GM18526 (cell line): ENCODE results near the gene ASCC2.

ENCODE experiments used
- POLR2A ChIP-seq: IDR thresholded peaks from 3 replicates; pipeline ENCODE4 v1.6.1; 2011; ENCODE audit not compliant: insufficient read length; ENCODE audit errors: extremely low read depth

Gene ASCC2

DNA sequence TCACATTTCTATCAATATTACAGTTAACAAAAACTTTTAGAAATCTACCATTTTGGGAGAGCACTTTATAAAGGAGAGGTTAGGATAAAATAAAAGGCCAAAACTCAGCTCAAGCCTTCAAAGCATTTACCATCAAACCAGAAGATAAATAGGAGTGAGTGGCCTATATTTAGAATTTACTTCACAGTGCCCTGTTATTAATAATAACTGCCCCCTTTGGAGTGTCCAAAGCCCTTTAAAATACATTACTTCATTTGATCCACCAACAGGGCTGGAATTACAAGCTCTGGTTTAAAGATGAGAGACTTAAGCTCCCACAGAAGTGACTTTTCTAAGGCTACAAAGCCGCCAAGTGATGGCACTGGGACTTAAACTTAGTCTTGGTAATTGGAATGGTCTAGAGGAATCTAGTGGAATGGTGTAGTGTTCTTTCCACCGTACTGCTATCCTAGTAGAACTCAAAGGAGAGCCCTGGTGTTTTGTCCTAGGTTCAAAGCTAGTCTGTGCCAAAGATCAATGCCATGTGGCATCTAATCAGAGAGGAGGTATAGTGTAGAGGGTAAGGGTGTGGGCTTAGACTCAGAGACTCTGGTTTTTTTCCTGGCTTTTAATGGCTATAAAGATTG, 23.7 kb upstream of the ASCC2 start:
- TF ChIP-seq POLR2A, result no peak

DNA sequence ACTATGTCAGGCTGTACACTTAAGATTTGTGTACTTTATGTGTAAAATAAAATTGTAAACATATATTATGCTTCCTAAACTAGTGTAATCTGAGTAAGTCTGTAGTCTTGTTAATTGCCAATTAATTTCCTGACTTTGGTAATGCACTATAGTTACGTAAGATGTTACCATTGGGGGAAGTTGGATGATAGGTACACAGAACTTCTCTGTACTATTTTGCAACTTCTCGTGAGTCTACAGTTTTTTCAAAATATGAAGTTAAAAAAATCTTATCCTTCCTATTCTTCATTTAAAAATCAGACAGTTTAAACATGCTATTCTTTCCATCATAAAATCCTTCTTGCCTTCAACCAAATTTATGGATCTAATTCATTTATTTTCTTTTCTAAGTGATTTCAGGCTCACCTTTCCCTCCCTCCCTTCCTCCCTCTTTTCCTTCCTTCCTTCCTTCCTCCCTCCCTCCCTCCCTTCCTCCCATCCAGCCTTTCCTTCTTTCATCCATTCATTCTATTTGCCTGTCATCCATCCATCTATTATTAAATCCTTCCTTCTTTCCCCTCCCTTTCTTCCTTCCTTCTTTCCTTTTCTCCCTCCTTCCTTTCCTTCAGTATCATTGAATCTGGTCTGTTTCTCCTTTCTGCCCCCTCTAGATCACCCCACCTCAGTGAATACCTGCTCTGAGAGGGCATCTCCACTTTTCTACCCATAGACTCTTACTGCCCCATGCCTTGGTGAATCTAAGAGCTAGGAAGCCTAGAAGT, 22.1 kb upstream of the ASCC2 start:
- no peak for TF ChIP-seq POLR2A

- no peak for TF ChIP-seq POLR2A
Measured at GRCh38 chr22:29856496-29856895, 18.4 kb upstream of the ASCC2 start.

DNA sequence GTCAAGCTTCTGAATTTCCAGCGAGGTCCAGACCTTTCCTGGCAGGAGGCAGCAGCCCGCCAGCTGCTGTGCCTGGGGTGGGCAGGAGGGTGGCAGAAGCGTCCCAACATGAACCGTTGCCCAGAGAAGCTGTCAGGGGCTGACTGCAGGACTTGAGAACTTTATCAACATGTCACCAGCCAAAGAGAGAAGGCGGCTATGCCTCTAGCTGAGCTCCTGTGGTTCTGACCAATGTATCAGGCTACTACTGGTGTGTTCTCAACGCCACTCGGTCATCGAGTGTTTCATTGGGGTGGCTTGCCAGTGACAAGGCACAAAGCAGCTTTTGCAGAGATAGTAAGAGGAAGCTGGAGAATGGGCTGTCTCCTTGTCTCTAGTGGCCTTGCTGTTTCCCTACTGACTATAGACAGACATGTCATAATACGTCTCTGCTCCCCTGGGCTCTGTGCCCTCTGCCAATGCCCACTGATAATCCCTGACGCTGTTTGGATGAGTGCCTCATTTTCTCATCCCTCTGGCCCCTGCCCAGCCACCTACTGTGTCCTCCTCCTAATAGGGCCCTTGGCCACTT, 17.6 kb upstream of the ASCC2 start:
- TF ChIP-seq POLR2A, result no peak

GRCh38 chr22:29854432-29854831, 16.4 kb upstream of the ASCC2 start:
- no peak for TF ChIP-seq POLR2A

GRCh38 chr22:29848111-29848510, 10.0 kb upstream of the ASCC2 start:
- TF ChIP-seq POLR2A, result no peak

DNA sequence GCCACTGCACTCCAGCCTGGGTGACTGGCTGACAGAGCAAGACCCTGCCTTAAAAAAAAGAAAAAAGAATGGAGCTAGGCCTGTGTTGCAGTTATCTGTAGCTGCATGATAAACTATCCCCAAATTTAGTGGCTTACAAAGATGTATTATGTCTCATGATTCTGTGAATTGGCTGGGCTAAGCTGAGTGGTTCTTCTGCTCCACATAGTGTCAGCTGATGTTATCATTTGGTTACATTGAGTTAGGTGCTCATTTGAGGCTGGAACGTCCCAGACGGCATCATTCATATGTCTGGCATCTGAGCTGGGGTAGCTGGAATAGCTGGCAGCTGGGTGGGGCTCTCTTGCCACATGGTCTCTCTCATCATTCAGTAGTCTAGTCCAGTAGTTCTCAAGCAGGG, 8.2 kb upstream of the ASCC2 start:
- no peak for TF ChIP-seq POLR2A

- no peak for TF ChIP-seq POLR2A
Measured at GRCh38 chr22:29842740-29843139, 4.7 kb upstream of the ASCC2 start.

DNA sequence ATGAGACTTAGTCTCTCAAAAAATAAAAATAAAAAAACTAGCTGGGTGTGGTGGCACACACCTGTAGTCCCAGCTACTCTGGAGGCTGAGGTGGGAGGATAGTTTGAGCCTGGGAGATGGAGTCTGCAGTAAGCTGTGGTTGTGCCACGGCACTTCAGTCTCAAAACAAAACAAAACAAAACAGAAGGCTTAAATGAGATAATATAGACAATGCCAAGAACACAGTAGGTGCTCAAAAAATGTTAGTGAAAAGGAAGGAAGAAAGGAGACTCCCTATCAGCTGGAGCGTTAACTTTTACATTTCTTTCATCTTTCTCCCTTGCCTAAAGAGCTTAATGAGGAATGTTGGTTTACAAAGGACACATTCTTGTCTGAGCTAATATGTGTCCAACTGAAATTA, 4.1 kb upstream of the ASCC2 start:
- no peak for TF ChIP-seq POLR2A

- TF ChIP-seq POLR2A, result no peak
Measured at GRCh38 chr22:29840498-29840897, 2.4 kb upstream of the ASCC2 start.

DNA sequence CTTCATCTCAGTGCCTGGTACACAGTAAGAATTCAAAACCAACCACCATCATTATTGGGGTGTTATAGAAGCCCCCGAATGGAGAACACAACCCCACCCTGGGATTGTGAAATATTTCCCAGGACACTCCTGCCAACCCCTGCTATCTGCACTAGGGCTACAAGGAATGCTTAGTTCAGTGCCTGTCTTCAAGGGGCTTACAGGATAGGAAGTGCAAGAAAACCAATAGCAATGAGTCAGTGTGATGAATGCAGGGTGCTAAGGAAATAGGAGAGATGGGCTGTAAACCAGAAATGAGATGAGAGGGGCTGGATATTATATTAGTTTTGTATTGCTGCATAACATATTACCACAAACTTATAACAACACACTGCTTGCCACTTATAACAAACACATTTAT, 965 bp upstream of the ASCC2 start:
- no peak for TF ChIP-seq POLR2A

- TF ChIP-seq POLR2A, result no peak
Measured at GRCh38 chr22:29838599-29838956, 504 bp upstream of the ASCC2 start.

GRCh38 chr22:29834046-29834445, 4.0 kb downstream of the ASCC2 start:
- no peak for TF ChIP-seq POLR2A

DNA sequence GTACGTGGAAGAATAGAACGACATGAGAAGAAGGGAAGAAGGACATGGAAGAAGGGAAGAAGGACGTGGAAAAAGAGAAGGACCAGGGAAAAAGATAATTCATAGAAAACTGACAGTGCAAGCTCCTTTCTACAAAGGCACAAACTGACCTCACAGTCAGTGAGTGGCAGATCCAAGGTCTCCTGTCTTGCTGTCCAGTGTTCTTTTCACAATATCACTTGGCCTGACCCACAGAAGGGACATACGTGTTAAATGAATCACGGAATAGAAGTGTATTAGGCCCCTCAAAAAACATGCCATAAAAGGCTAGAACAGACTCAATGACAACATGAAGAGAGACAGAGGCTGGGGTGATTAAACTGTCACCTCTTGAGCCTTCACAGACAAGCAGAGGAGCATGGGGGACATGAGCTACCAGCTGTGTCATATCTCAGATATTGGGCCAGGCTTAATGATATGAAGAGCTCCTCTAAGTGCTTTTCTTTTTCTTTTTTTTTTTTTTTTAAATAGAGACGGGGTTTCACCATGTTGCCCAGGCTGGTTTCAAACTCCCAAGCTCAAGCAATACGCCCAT, 4.6 kb downstream of the ASCC2 start:
- no peak for TF ChIP-seq POLR2A

DNA sequence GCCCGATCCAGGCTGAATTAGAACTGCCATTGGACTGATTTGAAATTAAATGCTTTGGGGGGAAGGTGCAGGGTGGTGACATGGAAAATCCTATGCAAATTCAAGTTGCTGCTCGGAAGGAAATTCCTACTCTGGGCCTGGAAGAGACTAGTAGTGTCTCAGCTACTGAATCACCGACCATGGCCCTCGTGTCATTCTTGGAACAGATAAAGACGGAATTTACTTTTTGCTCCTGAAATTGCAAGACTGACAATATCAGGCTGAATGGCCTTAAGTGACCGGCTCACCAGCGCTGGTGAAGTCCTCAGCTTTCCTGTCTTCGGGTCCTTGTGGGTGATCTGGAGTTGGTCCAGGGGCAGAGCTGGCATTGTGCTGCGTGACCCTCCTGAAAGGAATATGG, 6.1 kb downstream of the ASCC2 start:
- no peak for TF ChIP-seq POLR2A

DNA sequence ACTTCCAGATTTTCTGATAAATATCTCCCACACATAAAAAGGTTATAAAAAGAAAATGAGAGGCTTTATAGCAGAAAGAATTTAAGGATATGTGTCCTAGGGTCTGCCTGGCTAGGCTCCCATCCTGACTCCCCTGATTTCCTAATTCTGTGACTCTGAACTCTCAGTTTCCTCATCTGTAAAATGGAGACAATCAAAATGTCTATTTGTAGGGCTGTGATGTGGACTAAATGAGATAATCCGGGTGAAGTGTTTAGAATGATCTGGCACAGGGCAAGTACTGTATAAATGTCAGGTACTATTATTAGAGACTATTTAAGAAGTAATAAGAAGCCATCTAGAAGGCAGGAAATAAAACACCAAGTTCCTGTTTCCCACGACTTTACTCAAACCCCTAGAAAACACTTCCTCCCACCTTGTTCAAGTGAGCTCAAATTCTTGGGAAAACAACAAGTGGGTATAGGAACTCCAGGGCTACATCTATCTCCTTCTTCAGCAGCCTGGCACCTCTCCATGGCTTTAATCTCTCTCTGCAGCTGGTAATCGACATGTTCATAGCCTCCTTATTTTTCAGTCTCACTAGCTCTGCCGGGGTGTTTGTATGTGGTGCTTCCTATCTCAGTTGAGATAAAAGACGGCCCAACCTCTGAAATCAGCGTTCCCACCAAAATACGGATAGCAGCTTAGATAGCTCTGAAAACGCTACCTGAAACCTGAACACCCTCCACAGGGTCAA, 6.7 kb downstream of the ASCC2 start:
- TF ChIP-seq POLR2A, result no peak
